Neural crest cell (in vitro differentiated cells): ENCODE data around the gene RFC2. TPM values are rescaled to one million over a fixed set of nuclear protein-coding genes. Genes with fewer than 3 reads are reported as not detected.
A peak's percentile ranks its signal among the peaks of the same experiment; 100 is the strongest.
"Not testable (repeated sequence)": the region's sequence is repeated elsewhere in the genome, so short reads cannot be mapped to it uniquely, and the experiment has no call there.

Experiments used
- DNase-seq: peaks from one replicate; pipeline ENCODE4 v3.0.0; 2021; ENCODE audit warnings: low read depth, mixed read lengths, low spot score
- H3K27ac Mint-ChIP-seq: one replicate; pipeline ENCODE4 v1.8.0; 2021; ENCODE audit warnings: mild to moderate bottlenecking, mixed read lengths; ENCODE audit not compliant: unreplicated experiment
- H3K27me3 Mint-ChIP-seq: 2 replicates; pipeline ENCODE4 v1.8.0; 2021; ENCODE audit warnings: low read depth, mild to moderate bottlenecking, mixed read lengths
- H3K36me3 Mint-ChIP-seq: 2 replicates; pipeline ENCODE4 v1.8.0; 2021; ENCODE audit warnings: low read depth, mild to moderate bottlenecking, mixed read lengths
- H3K4me1 Mint-ChIP-seq: 2 replicates; pipeline ENCODE4 v1.8.0; 2021; ENCODE audit warnings: mixed read lengths
- H3K4me3 Mint-ChIP-seq: one replicate; pipeline ENCODE4 v1.8.0; 2021; ENCODE audit warnings: mild to moderate bottlenecking, mixed read lengths
- H3K9me3 Mint-ChIP-seq: 2 replicates; pipeline ENCODE4 v1.8.0; 2021; ENCODE audit warnings: mixed read lengths
- CTCF ChIP-seq: fragments of 200-600 bp; sonication (generic); conservative IDR thresholded peaks from 2 replicates; pipeline ENCODE4 v1.5.0; 2021; ENCODE audit warnings: antibody characterized with exemption, mild to moderate bottlenecking
- total RNA-seq: library from RNA; stranded (reverse); gene quantifications from 2 replicates; pipeline ENCODE4 v1.2.1, GENCODE V29; 2021

The RFC2 gene
- total RNA-seq, 1 donor from 2014 or later = 77.0 TPM

- Mint-ChIP-seq H3K27me3 (no peaks in the 10 kb centered on the region), H3K9me3 (no peaks in the 10 kb centered on the region), H3K27ac (peak overlapping the region; percentile 94), H3K36me3 (peaks cover 16% of the 10 kb centered on the region), H3K4me1 (peaks cover 22% of the 10 kb centered on the region), H3K4me3 (peak overlapping the region; percentile 94)
- no peak for DNase-seq
- TF ChIP-seq CTCF = no peak
These were observed 417 bp downstream of the RFC2 start for GRCh38 chr7:74253835-74254128.

GRCh38 chr7:74253331-74253730 is 868 bp downstream of the RFC2 start:
- peaks cover 22% of the 10 kb centered on the region for H3K4me1 Mint-ChIP-seq
- no peaks in the 10 kb centered on the region for H3K9me3 Mint-ChIP-seq

DNA sequence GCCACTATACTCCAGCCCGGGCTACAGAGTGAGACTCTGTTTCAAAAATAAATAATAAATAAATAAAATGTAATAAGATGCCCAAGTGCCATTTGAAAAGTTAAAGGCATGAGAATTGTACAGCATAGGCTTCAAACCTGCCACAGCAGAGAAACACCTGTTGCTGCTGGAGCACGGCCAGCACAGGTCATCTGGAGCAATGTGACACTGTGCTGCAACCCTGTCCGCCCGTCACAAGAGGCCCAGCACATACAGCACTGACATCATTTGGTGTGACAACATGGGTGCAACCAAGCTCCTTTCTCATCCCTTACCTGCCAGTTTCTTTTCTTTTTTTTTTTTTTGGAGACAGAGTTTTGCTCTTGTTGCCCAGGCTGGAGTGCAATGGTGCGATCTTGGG is 1.3 kb downstream of the RFC2 start:
- no peaks in the 10 kb centered on the region for H3K9me3 Mint-ChIP-seq
- peaks cover 20% of the 10 kb centered on the region for H3K36me3 Mint-ChIP-seq
- no peak for DNase-seq
- H3K4me3 Mint-ChIP-seq = peak overlapping the region; percentile 84
- no peaks in the 10 kb centered on the region for H3K27me3 Mint-ChIP-seq
- no peak for TF ChIP-seq CTCF
- peaks cover 22% of the 10 kb centered on the region for H3K4me1 Mint-ChIP-seq
- H3K27ac Mint-ChIP-seq = no peak overlapping the region

More at GRCh38 chr7:74253331-74253730, 868 bp downstream of the RFC2 start:
- TF ChIP-seq CTCF = no peak
- no peak for DNase-seq
- Mint-ChIP-seq H3K36me3 (peaks cover 18% of the 10 kb centered on the region), H3K27me3 (no peaks in the 10 kb centered on the region), H3K4me3 (peak overlapping the region; percentile 94), H3K27ac (peak overlapping the region; percentile 94)

- H3K27ac Mint-ChIP-seq, H3K9me3 Mint-ChIP-seq, DNase-seq, H3K27me3 Mint-ChIP-seq: not testable (repeated sequence)
- H3K4me3 Mint-ChIP-seq = peak overlapping the region; percentile 64
- peaks cover 20% of the 10 kb centered on the region for H3K36me3 Mint-ChIP-seq
- H3K4me1 Mint-ChIP-seq = peaks cover 15% of the 10 kb centered on the region
These were observed 5.1 kb downstream of the RFC2 start for GRCh38 chr7:74249058-74249457.

DNA sequence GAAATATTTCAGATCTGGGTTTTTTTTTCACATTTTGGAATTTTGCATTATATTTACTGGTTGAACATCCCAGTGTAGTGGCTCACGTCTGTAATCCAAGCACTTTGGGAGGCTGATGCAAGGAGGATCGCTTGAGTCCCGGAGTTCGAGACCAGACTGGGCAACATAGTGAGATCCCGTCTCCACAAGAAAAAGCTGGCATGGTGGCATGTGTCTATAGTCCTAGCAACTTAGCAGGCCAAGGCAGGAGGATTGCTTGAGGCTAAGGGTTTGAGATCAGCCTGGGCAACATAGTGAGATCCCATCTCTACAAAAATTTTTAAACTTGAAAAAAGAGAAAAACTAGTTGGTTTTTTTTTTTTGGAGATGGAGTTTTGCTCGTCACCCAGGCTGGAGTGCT is 6.0 kb downstream of the RFC2 start:
- TF ChIP-seq CTCF = no peak
- peaks cover 8% of the 10 kb centered on the region for H3K4me1 Mint-ChIP-seq
- H3K27ac Mint-ChIP-seq = no peak overlapping the region
- no peaks in the 10 kb centered on the region for H3K9me3 Mint-ChIP-seq
- no peak for DNase-seq
- H3K27me3 Mint-ChIP-seq = no peaks in the 10 kb centered on the region
- peak overlapping the region; percentile 27 for H3K4me3 Mint-ChIP-seq
- peaks cover 20% of the 10 kb centered on the region for H3K36me3 Mint-ChIP-seq

DNA sequence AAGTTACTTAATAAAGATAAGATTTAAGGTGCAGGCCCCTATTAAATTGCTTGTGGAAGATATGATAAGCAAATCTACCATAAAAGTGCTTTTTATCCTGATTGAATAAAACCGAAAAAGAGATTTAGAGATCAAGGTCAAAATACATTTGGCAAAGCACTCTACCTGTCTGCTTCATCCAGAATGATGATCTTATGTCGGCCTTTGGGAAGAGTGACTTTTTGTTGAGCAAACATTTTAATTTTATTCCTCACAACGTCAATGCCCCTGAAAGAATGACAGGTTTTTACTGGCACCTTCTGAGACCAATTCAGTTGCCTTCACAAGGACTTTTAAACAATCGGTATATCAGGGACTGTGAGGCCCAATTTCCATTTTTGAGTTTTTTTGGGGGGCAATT is 7.7 kb downstream of the RFC2 start:
- Mint-ChIP-seq H3K27ac (no peak overlapping the region), H3K27me3 (no peaks in the 10 kb centered on the region), H3K4me1 (no peaks in the 10 kb centered on the region), H3K4me3 (peak overlapping the region; percentile 41), H3K9me3 (no peaks in the 10 kb centered on the region), H3K36me3 (peaks cover 20% of the 10 kb centered on the region)
- no peak for TF ChIP-seq CTCF
- DNase-seq = no peak
